Measurements from ENCODE around the gene MYO9B. TPM values are rescaled to one million over a fixed set of nuclear protein-coding genes. Genes with fewer than 3 reads are reported as not detected.

Gene MYO9B
- total RNA-seq, 6 experiments from 2014 or later: 25.4 to 38.7 (median 36.0) TPM

DNA sequence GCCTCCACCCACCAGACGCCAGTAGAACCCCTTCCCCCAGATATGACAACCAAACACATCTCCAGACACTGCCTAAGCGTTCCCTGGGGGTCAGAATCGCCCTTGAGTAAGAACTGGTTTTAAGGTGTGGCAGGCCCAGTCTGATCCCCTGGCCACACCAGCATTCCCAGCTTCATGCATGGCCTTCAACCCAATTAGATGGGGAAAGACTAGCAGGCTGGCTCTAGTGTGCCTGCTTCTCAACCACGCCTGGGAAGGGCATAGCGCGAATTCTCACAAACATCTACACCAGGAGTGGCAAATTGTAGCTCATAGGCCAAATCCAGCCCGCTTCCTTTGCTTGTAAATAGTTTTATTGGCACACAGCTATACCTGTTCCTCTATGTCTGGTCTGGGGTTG is 13.9 kb upstream of the MYO9B start:
- H3K4me1 ChIP-seq: no peaks in the 10 kb centered on the region
- no peak overlapping the region for H3K27ac ChIP-seq
- no peaks in the 10 kb centered on the region for H3K27me3 ChIP-seq
- DNase-seq: no peak
- WGBS (ENCODE audit: insufficient coverage, low coverage, low lambda C conversion rate, missing lambda C conversion rate): 81% methylated on average over 4 of the region's 7 CpGs
- ATAC-seq: no peak
- H3K36me3 ChIP-seq: peaks cover 0 to 22% (median 7%) of the 10 kb centered on the region in 4 donors
- H3K9me3 ChIP-seq: no peaks in the 10 kb centered on the region
- intact Hi-C loops (cut with DNase I): loop anchor here in 1 of 2 donors (10.0 kb wide), 2 partner anchors 133 to 223 kb away; partner anchors contain the start of gene ANKLE1
- H3K4me3 ChIP-seq: no peak overlapping the region
- TF ChIP-seq, protein P1, sequence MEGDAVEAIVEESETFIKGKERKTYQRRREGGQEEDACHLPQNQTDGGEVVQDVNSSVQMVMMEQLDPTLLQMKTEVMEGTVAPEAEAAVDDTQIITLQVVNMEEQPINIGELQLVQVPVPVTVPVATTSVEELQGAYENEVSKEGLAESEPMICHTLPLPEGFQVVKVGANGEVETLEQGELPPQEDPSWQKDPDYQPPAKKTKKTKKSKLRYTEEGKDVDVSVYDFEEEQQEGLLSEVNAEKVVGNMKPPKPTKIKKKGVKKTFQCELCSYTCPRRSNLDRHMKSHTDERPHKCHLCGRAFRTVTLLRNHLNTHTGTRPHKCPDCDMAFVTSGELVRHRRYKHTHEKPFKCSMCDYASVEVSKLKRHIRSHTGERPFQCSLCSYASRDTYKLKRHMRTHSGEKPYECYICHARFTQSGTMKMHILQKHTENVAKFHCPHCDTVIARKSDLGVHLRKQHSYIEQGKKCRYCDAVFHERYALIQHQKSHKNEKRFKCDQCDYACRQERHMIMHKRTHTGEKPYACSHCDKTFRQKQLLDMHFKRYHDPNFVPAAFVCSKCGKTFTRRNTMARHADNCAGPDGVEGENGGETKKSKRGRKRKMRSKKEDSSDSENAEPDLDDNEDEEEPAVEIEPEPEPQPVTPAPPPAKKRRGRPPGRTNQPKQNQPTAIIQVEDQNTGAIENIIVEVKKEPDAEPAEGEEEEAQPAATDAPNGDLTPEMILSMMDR (IDR thresholded peaks at IDR 0.05): no peak
- no peak for TF ChIP-seq POLR2A (IDR thresholded peaks at IDR 0.05)

DNA sequence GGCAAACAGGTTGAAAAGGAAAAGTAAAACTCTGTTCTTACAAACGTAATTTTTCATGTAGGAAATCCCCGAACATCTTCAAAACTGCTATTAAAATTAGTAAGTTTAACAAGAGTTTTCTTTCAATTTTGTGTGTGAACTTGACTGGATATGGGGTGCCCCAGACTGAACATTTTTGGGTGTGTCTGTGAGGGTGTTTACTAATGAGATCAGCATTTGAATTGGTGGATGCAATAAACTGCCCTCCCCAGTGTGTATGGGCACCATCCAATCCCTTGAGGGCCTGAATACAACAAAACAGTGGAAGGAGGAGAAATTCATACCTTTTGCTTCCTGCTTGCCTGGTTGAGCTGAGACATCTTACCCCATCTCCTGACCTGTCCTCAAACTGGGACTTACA is 12.1 kb upstream of the MYO9B start:
- intact Hi-C loops (cut with DNase I): loop anchor here in 1 of 2 donors (10.0 kb wide), 2 partner anchors 131 to 221 kb away; partner anchors contain the start of gene ANKLE1

GRCh38 chr19:17069193-17069592 is 6.4 kb upstream of the MYO9B start:
- H3K4me1 ChIP-seq: peaks cover 0 to 21% (median 9%) of the 10 kb centered on the region in 4 donors
- no peak overlapping the region for H3K27ac ChIP-seq
- DNase-seq (no peak), ATAC-seq (no peak)
- intact Hi-C loops (cut with DNase I): loop anchor here (5.0 to 10.0 kb wide), 3 partner anchors 126 to 216 kb away; partner anchors contain the start of gene ANKLE1 (in 2 of the 2)
- TF ChIP-seq POLR2A (IDR thresholded peaks at IDR 0.05): no peak
- TF ChIP-seq, protein P1 (IDR thresholded peaks at IDR 0.05): no peak
- H3K27me3 ChIP-seq: no peaks in the 10 kb centered on the region
- H3K9me3 ChIP-seq: no peaks in the 10 kb centered on the region
- 85% methylated on average over 5 of the region's 9 CpGs for WGBS (ENCODE audit: insufficient coverage, low coverage, low lambda C conversion rate, missing lambda C conversion rate)
- H3K36me3 ChIP-seq: peaks cover 0 to 6% (median 3%) of the 10 kb centered on the region in 4 donors
- H3K4me3 ChIP-seq: no peak overlapping the region

More for the DNA sequence above, 12.1 kb upstream of the MYO9B start:
- H3K4me1 ChIP-seq: peaks cover 0 to 4% (median 0%) of the 10 kb centered on the region in 4 donors
- H3K27me3 ChIP-seq: no peaks in the 10 kb centered on the region
- ATAC-seq (no peak), DNase-seq (no peak)
- no peak for TF ChIP-seq POLR2A (IDR thresholded peaks at IDR 0.05)
- TF ChIP-seq, protein P1 (IDR thresholded peaks at IDR 0.05): no peak
- no peaks in the 10 kb centered on the region for H3K9me3 ChIP-seq
- no peak overlapping the region for H3K27ac ChIP-seq
- peaks cover 0 to 14% (median 5%) of the 10 kb centered on the region in 4 donors for H3K36me3 ChIP-seq
- 71% methylated on average over 2 of the region's 2 CpGs for WGBS (ENCODE audit: insufficient coverage, low coverage, low lambda C conversion rate, missing lambda C conversion rate)
- H3K4me3 ChIP-seq: no peak overlapping the region

GRCh38 chr19:17070421-17070820 is 5.2 kb upstream of the MYO9B start:
- TF ChIP-seq POLR2A (IDR thresholded peaks at IDR 0.05): no peak
- TF ChIP-seq, protein P1 (IDR thresholded peaks at IDR 0.05): no peak
- H3K4me3 ChIP-seq: no peak overlapping the region
- WGBS (ENCODE audit: insufficient coverage, low coverage, low lambda C conversion rate, missing lambda C conversion rate): 77% methylated on average over 8 of the region's 12 CpGs
- no peaks in the 10 kb centered on the region for H3K27me3 ChIP-seq
- ATAC-seq (no peak), DNase-seq (no peak)
- H3K27ac ChIP-seq: no peak overlapping the region
- peaks cover 0 to 6% (median 3%) of the 10 kb centered on the region in 4 donors for H3K36me3 ChIP-seq
- intact Hi-C loops (cut with DNase I): no loop called here
- no peaks in the 10 kb centered on the region for H3K9me3 ChIP-seq
- H3K4me1 ChIP-seq: peaks cover 0 to 26% (median 11%) of the 10 kb centered on the region in 4 donors

Data from right lobe of liver (tissue), 6 donors.